ENCODE results near the gene ALDH3B2. TPM values are rescaled to one million over a fixed set of nuclear protein-coding genes. Genes with fewer than 3 reads are reported as not detected.

ALDH3B2 gene
- total and polyA plus RNA-seq, 2 donors (not counting 1 experiment from before 2014, with no cell fraction given) = 0.09 TPM; not detected in 1

GRCh38 chr11:67616431-67617242, 57.8 kb downstream of the ALDH3B2 start:
- no peak overlapping the region for H3K4me3 ChIP-seq (ENCODE audit: control extremely low read depth in 1 of 5, extremely low read depth in 1 of 5, insufficient read depth in 1 of 5, low read depth in 2 of 5, low read length in 4 of 5)
- H3K27ac ChIP-seq (ENCODE audit: low read length in 2 of 2) = no peak overlapping the region
- H2AFZ ChIP-seq (ENCODE audit: insufficient read depth, low read depth, low read length, poor library complexity, severe bottlenecking) = no peak overlapping the region
- ChIA-PET POLR2A (interaction anchor here (0.6 to 3.8 kb wide), 3 partner anchors 9 to 178 kb away, joined by 4 to 31 read pairs (median 7); partner anchors contain the start of gene NUDT8), CTCF (interaction anchor here (0.8 to 8.0 kb wide), 5 partner anchors 12 to 45 kb away, joined by 3 to 85 read pairs (median 3); partner anchors contain the start of genes GSTP1 and NUDT8)
- peaks cover 32 to 38% of the 10 kb centered on the region in 2 donors for H3K4me1 ChIP-seq (ENCODE audit: control insufficient read depth in 2 of 2, insufficient read depth in 2 of 2, low read length in 2 of 2)
- ATAC-seq (ENCODE audit: low read depth) (no peak), DNase-seq (no peak)
- no peak overlapping the region for H3K9ac ChIP-seq (ENCODE audit: low read length)
- H3K4me2 ChIP-seq (replicated peaks; ENCODE audit: low read depth, low read length, poor library complexity, severe bottlenecking) = peak overlapping the region; percentile 79
- no peaks in the 10 kb centered on the region for H3K27me3 Mint-ChIP-seq
- no peaks in the 10 kb centered on the region for H3K9me3 Mint-ChIP-seq (ENCODE audit: insufficient read depth)
- peaks cover 45% of the 10 kb centered on the region for H3K4me1 Mint-ChIP-seq
- no peaks in the 10 kb centered on the region for H3K27me3 ChIP-seq (replicated peaks in 1 of 4; ENCODE audit: control extremely low read depth in 1 of 4, control insufficient read depth in 3 of 4, insufficient read depth in 4 of 4, low read length in 3 of 4)
- no peaks in the 10 kb centered on the region for H3K9me3 ChIP-seq (ENCODE audit: control extremely low read depth in 1 of 3, control insufficient read depth in 2 of 3, insufficient read depth in 1 of 3, low read length in 2 of 3)
- H3K27ac Mint-ChIP-seq = peak overlapping the region; percentile 53
- peak overlapping the region; percentile 39 for H3K4me3 Mint-ChIP-seq
- no peaks in the 10 kb centered on the region for H4K20me1 ChIP-seq (ENCODE audit: control insufficient read depth, insufficient read depth, low read length, poor library complexity, severe bottlenecking)
- intact Hi-C loops (cut with micrococcal nuclease) = no loop called here
- no peaks in the 10 kb centered on the region for H3K79me2 ChIP-seq (ENCODE audit: control insufficient read depth, insufficient read depth, low read length)
- no peak for TF ChIP-seq CTCF (IDR thresholded peaks at IDR 0.05)
- no peak for TF ChIP-seq EZH2 (IDR thresholded peaks at IDR 0.05; ENCODE audit: borderline replicate concordance, insufficient read depth, low read depth, low read length, poor library complexity, severe bottlenecking)
- WGBS (ENCODE audit: insufficient coverage) = 73% methylated on average over 9 of the region's 11 CpGs
- H3K36me3 ChIP-seq (replicated peaks in 1 of 2; ENCODE audit: control extremely low read depth in 1 of 2, control insufficient read depth in 1 of 2, extremely low read depth in 1 of 2, insufficient read depth in 2 of 2, low read length in 1 of 2) = peaks cover 0 to 11% of the 10 kb centered on the region in 2 experiments
